Measurements from ENCODE around the gene PCSK6.

The PCSK6 gene

GRCh38 chr15:101390060-101390459 lies 99.4 kb downstream of the PCSK6 start:
- ChIA-PET CTCF (no interaction called here), POLR2A (no interaction called here)
- no peak for DNase-seq (ENCODE audit: low read depth, low spot score)
- no peak for TF ChIP-seq CTCF (IDR thresholded peaks at IDR 0.05; ENCODE audit: insufficient read depth, low read length, missing control alignments)
- no peak overlapping the region for H3K4me3 ChIP-seq (ENCODE audit: low read depth, low read length)

GRCh38 chr15:101389362-101389761 lies 100.1 kb downstream of the PCSK6 start:
- no peak for TF ChIP-seq CTCF (IDR thresholded peaks at IDR 0.05; ENCODE audit: insufficient read depth, low read length, missing control alignments)
- POLR2A ChIA-PET: no interaction called here
- DNase-seq (ENCODE audit: low read depth, low spot score): no peak
- CTCF ChIA-PET: no interaction called here
- no peak overlapping the region for H3K4me3 ChIP-seq (ENCODE audit: low read depth, low read length)

GRCh38 chr15:101388046-101388445 lies 101.5 kb downstream of the PCSK6 start:
- TF ChIP-seq CTCF (IDR thresholded peaks at IDR 0.05; ENCODE audit: insufficient read depth, low read length, missing control alignments): no peak
- no peak for DNase-seq (ENCODE audit: low read depth, low spot score)
- POLR2A ChIA-PET: no interaction called here
- H3K4me3 ChIP-seq (ENCODE audit: low read depth, low read length): no peak overlapping the region
- CTCF ChIA-PET: interaction anchor here (0.6 kb wide), 1 partner anchor 253 kb away, joined by 3 read pairs; no protein-coding TSS in a partner anchor

GRCh38 chr15:101387574-101387973 lies 101.9 kb downstream of the PCSK6 start:
- POLR2A ChIA-PET: no interaction called here
- TF ChIP-seq CTCF (IDR thresholded peaks at IDR 0.05; ENCODE audit: insufficient read depth, low read length, missing control alignments): no peak
- no peak for DNase-seq (ENCODE audit: low read depth, low spot score)
- H3K4me3 ChIP-seq (ENCODE audit: low read depth, low read length): no peak overlapping the region
- CTCF ChIA-PET: interaction anchor here (0.6 kb wide), 1 partner anchor 254 kb away, joined by 3 read pairs; no protein-coding TSS in a partner anchor

GRCh38 chr15:101386967-101387366 lies 102.5 kb downstream of the PCSK6 start:
- POLR2A ChIA-PET: no interaction called here
- CTCF ChIA-PET: no interaction called here
- no peak for TF ChIP-seq CTCF (IDR thresholded peaks at IDR 0.05; ENCODE audit: insufficient read depth, low read length, missing control alignments)
- H3K4me3 ChIP-seq (ENCODE audit: low read depth, low read length): no peak overlapping the region
- no peak for DNase-seq (ENCODE audit: low read depth, low spot score)

- H3K4me3 ChIP-seq (ENCODE audit: low read depth, low read length): no peak overlapping the region
- TF ChIP-seq CTCF (IDR thresholded peaks at IDR 0.05; ENCODE audit: insufficient read depth, low read length, missing control alignments): no peak
- DNase-seq (ENCODE audit: low read depth, low spot score): no peak
- ChIA-PET POLR2A (no interaction called here), CTCF (no interaction called here)
Observed at GRCh38 chr15:101386006-101386405, 103.5 kb downstream of the PCSK6 start.

Measured in AG04449 (cell line).